Measurements from ENCODE around the gene CWC15.
"Not testable (repeated sequence)": the region's sequence is repeated elsewhere in the genome, so short reads cannot be mapped to it uniquely, and the experiment has no call there.

The CWC15 gene

DNA sequence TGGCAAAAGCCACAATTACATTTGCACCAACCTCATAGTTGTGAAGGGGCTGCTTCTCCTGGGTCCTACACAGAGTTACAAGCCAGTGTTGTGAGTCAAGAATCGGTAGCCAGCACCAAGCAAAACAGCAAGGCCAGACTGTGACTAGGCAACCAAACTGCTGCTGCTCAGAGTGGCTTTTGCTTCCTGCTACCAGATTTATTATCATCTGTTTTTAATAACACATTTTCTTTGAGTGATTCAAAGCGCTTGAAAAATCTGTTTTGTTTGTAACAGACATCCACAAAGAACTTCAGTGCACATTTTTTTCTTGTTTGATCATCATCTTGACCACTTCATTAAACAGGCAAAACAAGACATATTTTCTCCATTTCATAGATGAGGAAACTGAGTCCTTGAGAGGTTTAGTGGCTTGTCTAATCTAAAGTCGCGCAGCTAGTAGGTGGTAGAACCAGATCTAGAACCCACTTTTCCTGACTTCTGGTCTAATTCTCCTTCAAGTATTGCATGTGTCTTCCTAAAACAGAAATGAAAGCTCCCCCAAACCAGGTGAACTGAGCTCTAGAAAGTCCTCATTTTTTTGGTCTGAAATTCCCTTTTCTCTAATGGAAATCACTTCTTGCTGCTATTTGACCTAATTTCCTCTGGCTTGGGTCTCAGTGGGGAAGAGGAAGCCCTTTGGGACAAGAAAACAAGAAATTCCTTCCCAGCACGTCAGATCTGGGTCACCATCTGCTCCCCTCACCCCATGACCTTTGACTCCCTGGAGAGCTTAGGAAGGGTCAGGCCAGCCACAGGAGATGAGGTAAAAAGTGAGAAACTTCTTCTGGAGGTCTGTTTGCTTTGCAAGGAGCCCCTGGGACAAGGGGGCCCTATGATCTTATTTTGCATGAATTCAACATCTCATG, 39.9 kb downstream of the CWC15 start:
- Histone ChIP-seq H3K4me2 (ENCODE audit: low read depth, low read length, poor library complexity, severe bottlenecking) (no peak overlapping the region), H4K20me1 (ENCODE audit: insufficient read depth, low read length, poor library complexity, severe bottlenecking) (no peaks in the 10 kb centered on the region), H3K4me3 (ENCODE audit: low read length, poor library complexity, severe bottlenecking) (no peak overlapping the region), H3K27me3 (ENCODE audit: insufficient read depth, low read length, poor library complexity, severe bottlenecking) (no peaks in the 10 kb centered on the region), H3K9me2 (replicated peaks; ENCODE audit: low read depth, low read length) (no peaks in the 10 kb centered on the region), H3K9me3 (ENCODE audit: insufficient read depth, low read depth, low read length) (no peaks in the 10 kb centered on the region), H3K9ac (ENCODE audit: low read depth, low read length, poor library complexity, severe bottlenecking) (no peak overlapping the region), H3K4me1 (ENCODE audit: insufficient read depth, low read length, poor library complexity, severe bottlenecking) (peaks cover 40% of the 10 kb centered on the region), H3K79me2 (ENCODE audit: insufficient read depth, low read length) (no peaks in the 10 kb centered on the region), H2AFZ (ENCODE audit: low read length) (no peak overlapping the region), H3K36me3 (ENCODE audit: insufficient read depth, low read length) (no peaks in the 10 kb centered on the region), H3F3A (ENCODE audit: low read depth) (0 out of 2 replicates have a peak, but pooled peaks cover 3% of the 10 kb centered on the region)
- TF ChIP-seq, protein P1, sequence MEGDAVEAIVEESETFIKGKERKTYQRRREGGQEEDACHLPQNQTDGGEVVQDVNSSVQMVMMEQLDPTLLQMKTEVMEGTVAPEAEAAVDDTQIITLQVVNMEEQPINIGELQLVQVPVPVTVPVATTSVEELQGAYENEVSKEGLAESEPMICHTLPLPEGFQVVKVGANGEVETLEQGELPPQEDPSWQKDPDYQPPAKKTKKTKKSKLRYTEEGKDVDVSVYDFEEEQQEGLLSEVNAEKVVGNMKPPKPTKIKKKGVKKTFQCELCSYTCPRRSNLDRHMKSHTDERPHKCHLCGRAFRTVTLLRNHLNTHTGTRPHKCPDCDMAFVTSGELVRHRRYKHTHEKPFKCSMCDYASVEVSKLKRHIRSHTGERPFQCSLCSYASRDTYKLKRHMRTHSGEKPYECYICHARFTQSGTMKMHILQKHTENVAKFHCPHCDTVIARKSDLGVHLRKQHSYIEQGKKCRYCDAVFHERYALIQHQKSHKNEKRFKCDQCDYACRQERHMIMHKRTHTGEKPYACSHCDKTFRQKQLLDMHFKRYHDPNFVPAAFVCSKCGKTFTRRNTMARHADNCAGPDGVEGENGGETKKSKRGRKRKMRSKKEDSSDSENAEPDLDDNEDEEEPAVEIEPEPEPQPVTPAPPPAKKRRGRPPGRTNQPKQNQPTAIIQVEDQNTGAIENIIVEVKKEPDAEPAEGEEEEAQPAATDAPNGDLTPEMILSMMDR (conservative IDR thresholded peaks at IDR 0.05; ENCODE audit: low read length), result no peak
- no peak for TF ChIP-seq EZH2phosphoT487 (IDR thresholded peaks at IDR 0.05; ENCODE audit: borderline replicate concordance)

DNA sequence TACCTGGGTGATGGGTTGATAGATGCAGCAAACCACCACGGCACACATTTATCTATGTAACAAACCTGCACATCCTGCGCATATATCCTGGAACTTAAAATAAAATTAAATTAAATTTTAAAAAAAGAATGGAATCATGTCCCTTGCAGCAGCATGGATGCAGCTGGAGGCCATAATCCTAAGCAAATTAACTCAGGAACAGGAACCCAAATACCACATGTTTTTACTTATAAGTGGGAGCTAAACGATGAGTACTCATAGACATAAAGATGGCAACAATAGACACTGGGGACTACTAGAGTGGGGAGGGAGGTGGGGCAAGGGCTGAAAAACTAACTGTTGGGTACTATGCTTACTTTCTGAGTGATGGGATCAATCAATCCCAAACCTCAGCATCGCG, 40.9 kb downstream of the CWC15 start:
- TF ChIP-seq EZH2phosphoT487 (IDR thresholded peaks at IDR 0.05; ENCODE audit: borderline replicate concordance), result no peak
- TF ChIP-seq, protein P1 (conservative IDR thresholded peaks at IDR 0.05; ENCODE audit: low read length), result no peak
- H3K4me2 ChIP-seq (ENCODE audit: low read depth, low read length, poor library complexity, severe bottlenecking), result no peak overlapping the region
- H3K36me3 ChIP-seq (ENCODE audit: insufficient read depth, low read length), result no peaks in the 10 kb centered on the region
- H2AFZ ChIP-seq (ENCODE audit: low read length), result no peak overlapping the region
- H3K9me3 ChIP-seq (ENCODE audit: insufficient read depth, low read depth, low read length), result no peaks in the 10 kb centered on the region
- H3K79me2 ChIP-seq (ENCODE audit: insufficient read depth, low read length), result no peaks in the 10 kb centered on the region
- no peaks in the 10 kb centered on the region for H3K9me2 ChIP-seq (replicated peaks; ENCODE audit: low read depth, low read length)
- no peak overlapping the region for H3K4me3 ChIP-seq (ENCODE audit: low read length, poor library complexity, severe bottlenecking)
- H3K9ac ChIP-seq (ENCODE audit: low read depth, low read length, poor library complexity, severe bottlenecking), result no peak overlapping the region
- H4K20me1 ChIP-seq (ENCODE audit: insufficient read depth, low read length, poor library complexity, severe bottlenecking), result no peaks in the 10 kb centered on the region
- no peaks in the 10 kb centered on the region for H3K27me3 ChIP-seq (ENCODE audit: insufficient read depth, low read length, poor library complexity, severe bottlenecking)
- H3K4me1 ChIP-seq (ENCODE audit: insufficient read depth, low read length, poor library complexity, severe bottlenecking), result peaks cover 49% of the 10 kb centered on the region
- peaks cover 9% of the 10 kb centered on the region; the same call in 1 of the 2 replicates for H3F3A ChIP-seq (ENCODE audit: low read depth)

DNA sequence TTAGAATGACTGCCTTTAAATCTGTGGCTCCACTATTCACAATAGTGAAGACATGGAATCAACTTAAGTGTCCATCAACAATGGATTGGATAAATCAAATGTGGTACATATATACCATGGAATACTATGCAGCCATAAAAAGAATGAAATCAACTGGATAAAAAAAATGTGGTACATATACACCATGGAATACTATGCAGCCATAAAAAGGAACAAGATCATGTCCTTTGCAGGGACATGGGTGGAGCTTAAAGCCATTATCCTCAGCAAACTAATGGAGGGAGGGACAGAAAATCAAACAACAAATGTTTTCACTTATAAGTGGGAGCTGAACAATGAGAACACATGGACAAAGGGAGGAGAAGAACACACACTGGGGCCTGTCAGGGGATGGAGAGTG, 41.3 kb downstream of the CWC15 start:
- not testable (repeated sequence) for H3K4me3 ChIP-seq (ENCODE audit: low read length, poor library complexity, severe bottlenecking); H3K36me3 ChIP-seq (ENCODE audit: insufficient read depth, low read length); H3K4me2 ChIP-seq (ENCODE audit: low read depth, low read length, poor library complexity, severe bottlenecking); H3K9me2 ChIP-seq (replicated peaks; ENCODE audit: low read depth, low read length); H3K9me3 ChIP-seq (ENCODE audit: insufficient read depth, low read depth, low read length); H3K27me3 ChIP-seq (ENCODE audit: insufficient read depth, low read length, poor library complexity, severe bottlenecking); H4K20me1 ChIP-seq (ENCODE audit: insufficient read depth, low read length, poor library complexity, severe bottlenecking); H3K79me2 ChIP-seq (ENCODE audit: insufficient read depth, low read length); H3F3A ChIP-seq (ENCODE audit: low read depth); H3K9ac ChIP-seq (ENCODE audit: low read depth, low read length, poor library complexity, severe bottlenecking); H2AFZ ChIP-seq (ENCODE audit: low read length)
- H3K4me1 ChIP-seq (ENCODE audit: insufficient read depth, low read length, poor library complexity, severe bottlenecking), result peaks cover 52% of the 10 kb centered on the region
